Gastroesophageal sphincter (tissue), 3 donors: ENCODE data around the gene HELT.

ENCODE experiments used
- POLR2AphosphoS5 ChIP-seq: sonication (generic); formaldehyde crosslinking; IDR thresholded peaks from one replicate; pipeline ENCODE4 v1.6.1; 2017; ENCODE audit warnings: antibody characterized with exemption
- TF ChIP-seq, protein P1 (sequence below), 4 experiments: fragments of 200-600 bp in 2 of 4; fragments of 450-650 bp in 2 of 4; sonication (generic) in 1 of 4; IDR thresholded peaks; one replicate each; pipeline ENCODE4 v1.5.1; 2017 to 2019; ENCODE audit warnings: antibody characterized with exemption in 4 of 4, mild to moderate bottlenecking in 2 of 4, moderate library complexity in 2 of 4

DNA sequence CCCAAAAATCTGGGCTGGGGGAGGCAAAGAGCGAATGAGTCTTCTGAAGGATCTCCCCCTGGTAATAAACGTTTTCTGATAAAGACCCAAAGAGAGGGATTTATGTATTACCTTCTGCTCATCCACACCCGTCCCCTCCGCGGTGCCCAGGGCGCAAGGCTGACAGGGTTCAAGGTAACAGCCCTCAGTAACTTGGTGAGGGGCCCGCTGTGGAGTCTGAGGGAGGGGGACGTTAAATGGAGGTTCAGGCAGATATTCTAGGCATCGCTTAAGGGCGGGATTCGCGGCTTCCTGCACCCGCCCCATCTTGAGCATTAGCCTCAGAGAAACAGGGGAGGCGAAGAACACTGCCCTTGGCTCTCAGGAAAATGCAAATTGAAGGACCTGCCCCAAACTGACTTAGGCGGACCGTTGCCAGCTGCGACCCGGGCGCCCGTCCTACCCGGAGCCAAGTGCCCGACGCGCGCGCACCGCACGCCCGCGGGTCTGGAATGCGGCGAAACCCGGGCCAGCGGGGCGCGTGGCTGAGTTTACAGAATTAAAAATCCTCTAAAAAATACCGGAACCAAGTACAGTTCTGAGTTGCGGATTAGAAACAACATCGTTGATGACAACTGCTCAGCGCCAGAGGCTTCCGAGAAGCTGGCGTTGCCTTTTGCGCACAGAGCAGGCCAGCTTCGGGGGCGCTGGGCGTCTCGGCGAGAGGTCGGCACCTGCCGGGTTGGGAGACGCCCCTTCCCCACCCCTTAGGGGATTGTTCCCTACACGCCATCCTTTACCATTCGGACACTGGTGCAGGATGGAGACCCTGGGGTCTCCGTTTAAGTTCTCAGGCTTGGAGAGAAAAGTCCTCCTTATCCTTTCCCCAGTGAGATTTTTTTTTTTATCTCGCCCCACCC, 2.8 kb downstream of the HELT start:
- TF ChIP-seq POLR2AphosphoS5 = no peak
- TF ChIP-seq, protein P1, sequence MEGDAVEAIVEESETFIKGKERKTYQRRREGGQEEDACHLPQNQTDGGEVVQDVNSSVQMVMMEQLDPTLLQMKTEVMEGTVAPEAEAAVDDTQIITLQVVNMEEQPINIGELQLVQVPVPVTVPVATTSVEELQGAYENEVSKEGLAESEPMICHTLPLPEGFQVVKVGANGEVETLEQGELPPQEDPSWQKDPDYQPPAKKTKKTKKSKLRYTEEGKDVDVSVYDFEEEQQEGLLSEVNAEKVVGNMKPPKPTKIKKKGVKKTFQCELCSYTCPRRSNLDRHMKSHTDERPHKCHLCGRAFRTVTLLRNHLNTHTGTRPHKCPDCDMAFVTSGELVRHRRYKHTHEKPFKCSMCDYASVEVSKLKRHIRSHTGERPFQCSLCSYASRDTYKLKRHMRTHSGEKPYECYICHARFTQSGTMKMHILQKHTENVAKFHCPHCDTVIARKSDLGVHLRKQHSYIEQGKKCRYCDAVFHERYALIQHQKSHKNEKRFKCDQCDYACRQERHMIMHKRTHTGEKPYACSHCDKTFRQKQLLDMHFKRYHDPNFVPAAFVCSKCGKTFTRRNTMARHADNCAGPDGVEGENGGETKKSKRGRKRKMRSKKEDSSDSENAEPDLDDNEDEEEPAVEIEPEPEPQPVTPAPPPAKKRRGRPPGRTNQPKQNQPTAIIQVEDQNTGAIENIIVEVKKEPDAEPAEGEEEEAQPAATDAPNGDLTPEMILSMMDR (IDR thresholded peaks at IDR 0.05) = no peak
